ENCODE results near the gene RBM33. TPM values are rescaled to one million over a fixed set of nuclear protein-coding genes. Genes with fewer than 3 reads are reported as not detected.

Gene RBM33
- total and polyA plus RNA-seq, 5 donors = 16.6 to 39.1 (median 38.0) TPM

DNA sequence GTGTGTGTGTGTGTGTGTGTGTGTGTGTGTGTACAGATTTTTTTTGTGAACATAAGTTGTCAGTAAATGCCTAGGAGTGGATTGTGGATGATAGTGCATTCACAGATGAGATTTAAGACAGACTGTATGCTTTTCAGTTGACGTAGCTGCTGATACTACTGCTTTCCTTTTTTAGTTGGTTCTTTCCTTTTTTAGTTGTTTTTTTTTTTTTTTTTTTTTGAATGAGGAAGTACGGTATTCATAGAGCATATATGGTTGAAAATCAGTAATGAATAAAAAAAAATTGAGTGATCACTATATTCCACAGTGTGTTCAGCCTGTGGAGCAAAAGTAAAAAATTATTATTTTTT is 80.5 kb downstream of the RBM33 start:
- intact Hi-C loops (cut with DNase I) = no loop called here
- peaks cover 4% of the 10 kb centered on the region for H3K4me1 ChIP-seq (ENCODE audit: control insufficient read depth, insufficient read depth, low read length)
- H3K9me3 ChIP-seq (ENCODE audit: control insufficient read depth, low read length) = no peaks in the 10 kb centered on the region
- H3K27me3 ChIP-seq (ENCODE audit: control insufficient read depth, insufficient read depth) = no peaks in the 10 kb centered on the region
- WGBS = 73% methylated on average over 2 of the region's 2 CpGs
- no peak for DNase-seq
- no peak overlapping the region for H3K4me3 ChIP-seq (ENCODE audit: low read length)
- no peak for ATAC-seq
- no peak overlapping the region for H3K27ac ChIP-seq (ENCODE audit: low read length)

DNA sequence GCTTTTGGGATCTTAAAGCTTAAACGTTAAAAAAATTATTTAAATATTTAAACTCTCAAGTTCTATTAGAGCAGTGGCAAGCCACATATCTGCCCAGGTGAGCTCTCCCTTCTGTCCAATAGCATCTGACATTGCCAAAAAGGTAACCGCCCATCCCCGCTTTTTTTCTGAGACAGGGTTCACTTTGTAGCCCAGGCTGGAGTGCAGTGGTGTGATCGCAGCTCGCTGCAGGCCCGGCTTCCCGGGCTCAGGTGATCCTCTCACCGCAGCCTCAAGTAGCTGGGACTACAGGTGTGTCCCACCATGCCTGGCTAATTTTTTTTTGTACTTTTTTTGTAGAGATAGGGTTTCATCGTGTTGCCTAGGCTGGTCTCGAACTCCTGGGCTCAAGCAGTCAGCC is 83.2 kb downstream of the RBM33 start:
- no peaks in the 10 kb centered on the region for H3K9me3 ChIP-seq (ENCODE audit: control insufficient read depth, low read length)
- ATAC-seq = no peak
- intact Hi-C loops (cut with DNase I) = no loop called here

DNA sequence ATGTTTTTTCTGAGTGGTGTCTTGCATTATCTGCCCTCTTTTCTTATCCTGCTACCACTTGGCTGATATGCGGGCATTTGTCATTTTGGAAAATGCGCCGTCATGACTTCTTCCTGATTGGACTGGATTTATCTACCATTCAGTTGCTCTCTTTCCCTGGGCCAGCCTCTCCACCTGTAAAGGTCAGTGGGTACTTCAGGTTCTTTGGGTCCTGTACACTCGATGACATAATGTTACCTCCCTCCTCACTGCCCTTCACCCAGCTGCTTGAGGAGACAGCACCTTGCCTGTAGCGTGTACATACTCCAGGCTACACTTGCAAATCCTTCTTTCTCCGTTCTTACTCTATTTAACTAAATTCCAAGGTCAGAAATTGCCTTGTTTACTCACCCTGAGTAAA is 83.7 kb downstream of the RBM33 start:
- H3K27me3 ChIP-seq (ENCODE audit: control insufficient read depth, insufficient read depth) = no peaks in the 10 kb centered on the region
- peak in 1 of 2 donors; percentile 36 for ATAC-seq
- peaks cover 6% of the 10 kb centered on the region for H3K4me1 ChIP-seq (ENCODE audit: control insufficient read depth, insufficient read depth, low read length)
- WGBS = 73% methylated on average over 6 of the region's 6 CpGs
- H3K9me3 ChIP-seq (ENCODE audit: control insufficient read depth, low read length) = no peaks in the 10 kb centered on the region
- DNase-seq = no peak
- intact Hi-C loops (cut with DNase I) = no loop called here
- H3K27ac ChIP-seq (ENCODE audit: low read length) = no peak overlapping the region
- H3K4me3 ChIP-seq (ENCODE audit: low read length) = no peak overlapping the region

More for the DNA sequence above, 83.2 kb downstream of the RBM33 start:
- no peak for DNase-seq
- Histone ChIP-seq H3K27me3 (ENCODE audit: control insufficient read depth, insufficient read depth) (no peaks in the 10 kb centered on the region), H3K4me1 (ENCODE audit: control insufficient read depth, insufficient read depth, low read length) (peaks cover 5% of the 10 kb centered on the region), H3K27ac (ENCODE audit: low read length) (no peak overlapping the region), H3K4me3 (ENCODE audit: low read length) (no peak overlapping the region)
- 90% methylated on average over 10 of the region's 10 CpGs for WGBS

DNA sequence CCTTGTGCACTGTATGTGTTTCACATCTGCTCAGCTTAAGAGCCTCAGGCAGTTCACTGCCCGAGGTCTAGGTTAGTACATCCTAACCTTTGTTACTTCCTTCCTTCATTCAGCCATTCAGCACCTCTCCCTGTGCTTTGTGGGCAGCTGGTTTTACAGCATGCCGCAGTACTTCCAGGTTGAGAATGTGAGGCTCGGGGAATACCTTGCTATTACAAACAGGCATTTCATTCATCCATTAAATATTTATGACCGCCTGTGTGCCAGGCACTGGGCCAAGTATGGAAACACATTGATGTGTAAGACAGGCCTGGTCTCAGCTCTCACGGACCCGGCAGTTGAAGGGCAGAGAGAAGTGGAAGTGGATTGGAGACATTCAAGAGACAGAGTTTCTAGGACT is 85.4 kb downstream of the RBM33 start:
- Histone ChIP-seq H3K4me1 (ENCODE audit: control insufficient read depth, insufficient read depth, low read length) (peaks cover 8% of the 10 kb centered on the region), H3K27me3 (ENCODE audit: control insufficient read depth, insufficient read depth) (no peaks in the 10 kb centered on the region), H3K9me3 (ENCODE audit: control insufficient read depth, low read length) (no peaks in the 10 kb centered on the region), H3K27ac (ENCODE audit: low read length) (no peak overlapping the region), H3K4me3 (ENCODE audit: low read length) (no peak overlapping the region)
- no peak for ATAC-seq
- no peak for DNase-seq
- intact Hi-C loops (cut with DNase I) = loop anchor here in 2 of 4 donors (10.0 kb wide), 1 partner anchor 135 kb away; no protein-coding TSS in a partner anchor
- WGBS = 61% methylated on average over 6 of the region's 6 CpGs

DNA sequence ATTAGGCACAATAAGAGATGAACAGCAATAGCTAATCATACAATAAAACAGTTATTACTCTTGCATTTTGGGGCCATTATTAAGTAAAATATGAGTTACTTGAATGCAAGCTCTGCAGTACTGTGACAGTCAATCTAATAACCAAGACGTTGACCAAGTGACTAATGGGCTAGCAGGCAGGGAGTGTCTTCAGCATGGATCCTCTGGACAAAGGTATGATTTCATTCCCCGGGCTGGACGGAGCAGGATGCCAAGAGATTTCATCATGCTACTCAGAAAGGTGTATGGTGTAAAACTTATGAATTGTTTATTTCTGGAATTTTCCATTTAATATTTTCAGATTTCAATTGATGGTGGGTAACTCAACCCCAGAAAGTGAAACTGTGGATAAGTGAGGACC is 86.9 kb downstream of the RBM33 start:
- no peak overlapping the region for H3K4me3 ChIP-seq (ENCODE audit: low read length)
- no peak overlapping the region for H3K27ac ChIP-seq (ENCODE audit: low read length)
- WGBS = 80% methylated on average over 3 of the region's 3 CpGs
- ATAC-seq (no peak), DNase-seq (no peak)
- H3K27me3 ChIP-seq (ENCODE audit: control insufficient read depth, insufficient read depth) = no peaks in the 10 kb centered on the region
- peaks cover 8% of the 10 kb centered on the region for H3K4me1 ChIP-seq (ENCODE audit: control insufficient read depth, insufficient read depth, low read length)
- intact Hi-C loops (cut with DNase I) = loop anchor here in 2 of 4 donors (10.0 kb wide), 1 partner anchor 137 kb away; no protein-coding TSS in a partner anchor
- no peaks in the 10 kb centered on the region for H3K9me3 ChIP-seq (ENCODE audit: control insufficient read depth, low read length)

DNA sequence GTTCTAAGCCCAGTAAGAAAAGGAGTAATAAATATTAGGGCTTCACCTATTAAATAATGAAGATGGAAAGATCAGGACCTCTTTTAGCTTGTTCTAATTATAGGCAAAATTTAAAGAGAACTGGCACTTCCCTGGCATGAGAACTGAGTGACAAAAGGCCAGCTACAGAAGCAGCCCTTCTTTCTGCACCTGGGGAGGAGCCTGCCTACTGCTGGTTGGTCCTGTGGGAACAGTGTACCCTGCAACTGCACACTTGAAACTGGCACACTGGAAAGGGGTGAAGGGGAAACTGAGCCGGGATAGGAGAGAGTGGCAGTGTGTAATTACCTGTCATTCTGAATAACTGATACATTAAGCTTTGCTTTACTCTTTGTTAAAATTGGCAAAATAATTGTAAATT is 87.4 kb downstream of the RBM33 start:
- ATAC-seq = peak in 1 of 2 donors; percentile 19
- intact Hi-C loops (cut with DNase I) = loop anchor here in 2 of 4 donors (10.0 kb wide), 1 partner anchor 137 kb away; no protein-coding TSS in a partner anchor
- H3K4me3 ChIP-seq (ENCODE audit: low read length) = no peak overlapping the region
- DNase-seq = no peak
- WGBS = 94% methylated on average over 1 of the region's 1 CpG
- H3K9me3 ChIP-seq (ENCODE audit: control insufficient read depth, low read length) = no peaks in the 10 kb centered on the region
- H3K27me3 ChIP-seq (ENCODE audit: control insufficient read depth, insufficient read depth) = no peaks in the 10 kb centered on the region
- H3K27ac ChIP-seq (ENCODE audit: low read length) = no peak overlapping the region
- H3K4me1 ChIP-seq (ENCODE audit: control insufficient read depth, insufficient read depth, low read length) = peaks cover 8% of the 10 kb centered on the region

DNA sequence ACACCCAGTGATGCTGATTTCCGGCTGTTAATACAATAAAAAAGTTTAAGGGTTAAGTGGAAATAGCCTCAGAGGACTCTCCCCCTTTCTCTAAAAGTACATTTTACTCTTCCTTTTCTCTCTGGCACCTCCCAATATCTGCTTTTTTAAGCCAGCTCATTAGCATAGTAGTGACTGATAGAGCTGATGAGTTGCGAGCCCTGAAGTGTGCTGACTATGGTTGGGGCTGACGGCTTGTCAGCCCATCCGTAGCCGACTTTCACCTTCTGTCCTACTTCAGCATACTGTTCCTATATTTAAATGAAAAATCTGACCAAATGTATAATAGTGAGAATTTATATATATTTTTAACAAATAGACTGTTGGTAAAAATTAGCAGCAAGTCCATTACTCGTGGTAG is 87.8 kb downstream of the RBM33 start:
- ATAC-seq = no peak
- intact Hi-C loops (cut with DNase I) = loop anchor here in 2 of 4 donors (10.0 kb wide), 1 partner anchor 137 kb away; no protein-coding TSS in a partner anchor

DNA sequence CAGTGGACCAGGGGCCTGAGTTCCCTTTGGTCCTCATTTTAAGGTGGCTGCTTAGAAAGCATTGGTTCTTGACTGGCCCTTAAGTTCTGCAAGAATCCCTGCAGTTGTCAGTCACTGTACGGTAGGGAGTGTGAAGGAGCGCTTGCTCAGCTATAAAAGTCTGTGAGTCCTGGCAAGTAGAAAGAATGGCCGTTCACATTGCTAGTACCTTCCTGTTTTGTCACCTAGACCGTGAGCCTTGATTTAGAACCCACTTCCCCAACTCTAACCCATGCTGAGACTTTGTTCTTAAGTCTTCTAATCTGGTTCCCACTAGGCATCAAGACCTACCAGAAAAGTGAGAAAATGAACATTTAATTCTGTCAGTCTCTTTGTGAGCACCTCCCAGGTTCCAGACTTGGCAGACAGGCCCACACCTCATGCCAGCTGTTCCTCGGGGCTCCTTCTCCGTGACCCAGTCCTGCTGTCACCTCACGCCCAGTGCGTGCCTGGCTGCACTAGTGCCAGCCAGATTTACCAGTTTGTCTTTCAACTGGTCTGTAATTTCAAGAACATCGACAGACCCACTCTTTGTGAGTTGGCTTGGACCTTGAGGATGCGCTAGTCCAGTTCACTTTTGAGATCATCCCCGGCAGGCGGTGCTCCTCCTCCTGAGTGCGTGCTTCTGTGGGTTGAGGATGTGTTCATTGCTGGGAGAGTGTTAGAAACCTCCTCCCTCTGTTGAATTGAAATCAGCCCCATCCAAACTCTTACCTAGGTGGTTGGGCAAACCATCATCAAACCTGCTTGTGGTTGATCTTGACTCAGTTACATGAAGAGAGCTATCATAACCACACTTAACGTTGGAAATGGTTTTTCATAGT is 89.4 kb downstream of the RBM33 start:
- Histone ChIP-seq H3K27me3 (ENCODE audit: control insufficient read depth, insufficient read depth) (no peaks in the 10 kb centered on the region), H3K9me3 (ENCODE audit: control insufficient read depth, low read length) (no peaks in the 10 kb centered on the region), H3K4me3 (ENCODE audit: low read length) (no peak overlapping the region), H3K4me1 (ENCODE audit: control insufficient read depth, insufficient read depth, low read length) (peaks cover 4% of the 10 kb centered on the region), H3K27ac (ENCODE audit: low read length) (no peak overlapping the region)
- DNase-seq = no peak
- intact Hi-C loops (cut with DNase I) = loop anchor here in 2 of 4 donors (10.0 kb wide), 1 partner anchor 139 kb away; no protein-coding TSS in a partner anchor
- 75% methylated on average over 14 of the region's 14 CpGs for WGBS
- ATAC-seq = peak; percentile 41 to 43

More for the DNA sequence above, 87.8 kb downstream of the RBM33 start:
- peaks cover 8% of the 10 kb centered on the region for H3K4me1 ChIP-seq (ENCODE audit: control insufficient read depth, insufficient read depth, low read length)
- H3K9me3 ChIP-seq (ENCODE audit: control insufficient read depth, low read length) = no peaks in the 10 kb centered on the region
- no peak overlapping the region for H3K4me3 ChIP-seq (ENCODE audit: low read length)
- no peak for DNase-seq
- H3K27ac ChIP-seq (ENCODE audit: low read length) = no peak overlapping the region
- no peaks in the 10 kb centered on the region for H3K27me3 ChIP-seq (ENCODE audit: control insufficient read depth, insufficient read depth)
- 73% methylated on average over 6 of the region's 6 CpGs for WGBS

DNA sequence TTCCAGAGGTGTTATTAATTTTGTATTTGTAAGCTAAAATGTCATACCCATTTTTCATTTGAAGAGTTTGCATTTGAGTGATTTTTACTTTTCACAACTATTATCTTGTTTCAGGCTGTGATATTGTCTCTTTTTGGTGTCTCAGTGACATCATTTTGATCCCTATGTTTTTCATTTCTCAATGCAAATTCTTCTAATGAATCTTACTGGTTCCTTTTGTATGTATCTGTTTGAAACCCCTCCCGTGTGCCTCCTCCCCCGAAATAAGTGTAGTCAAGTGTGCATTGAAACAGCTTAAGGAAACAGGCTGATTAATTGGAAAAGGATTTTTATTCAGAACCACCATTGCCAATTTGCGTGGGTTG is 90.0 kb downstream of the RBM33 start:
- intact Hi-C loops (cut with DNase I) = loop anchor here in 2 of 4 donors (10.0 kb wide), 1 partner anchor 140 kb away; no protein-coding TSS in a partner anchor
- no peaks in the 10 kb centered on the region for H3K9me3 ChIP-seq (ENCODE audit: control insufficient read depth, low read length)
- no peaks in the 10 kb centered on the region for H3K27me3 ChIP-seq (ENCODE audit: control insufficient read depth, insufficient read depth)
- ATAC-seq (no peak), DNase-seq (no peak)
- peaks cover 4% of the 10 kb centered on the region for H3K4me1 ChIP-seq (ENCODE audit: control insufficient read depth, insufficient read depth, low read length)
- H3K27ac ChIP-seq (ENCODE audit: low read length) = no peak overlapping the region
- 78% methylated on average over 3 of the region's 3 CpGs for WGBS
- no peak overlapping the region for H3K4me3 ChIP-seq (ENCODE audit: low read length)

DNA sequence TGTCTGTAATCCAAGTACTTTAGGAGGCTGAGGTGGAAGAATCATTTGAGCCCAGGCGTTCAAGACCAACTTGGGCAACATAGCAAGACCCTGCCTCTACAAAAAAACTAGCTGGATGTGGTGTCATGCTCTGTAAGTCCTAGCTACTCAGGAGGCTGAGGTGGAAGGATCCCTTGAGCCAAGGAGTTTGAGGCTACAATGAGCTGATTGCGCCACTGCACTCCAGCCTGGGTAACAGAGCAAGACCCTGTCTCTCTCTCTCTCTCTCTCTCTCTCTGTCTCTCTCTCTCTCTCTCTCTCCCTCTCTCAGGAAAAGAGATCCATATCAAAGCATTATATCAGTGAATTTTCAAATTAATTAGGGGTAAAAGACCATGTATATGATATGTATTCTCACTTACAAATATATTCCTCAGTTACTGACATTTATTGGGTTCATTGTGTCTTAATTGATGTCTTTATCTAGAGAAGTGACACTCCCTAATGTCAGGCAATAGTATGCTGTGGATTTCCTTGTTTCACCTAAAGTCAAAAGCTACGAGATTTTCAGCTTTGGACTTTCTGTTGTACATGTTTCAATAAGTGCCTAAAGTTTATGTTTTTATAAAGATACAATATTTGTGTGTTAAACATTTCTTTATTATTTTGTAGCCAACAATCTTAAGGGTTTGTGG is 91.1 kb downstream of the RBM33 start:
- intact Hi-C loops (cut with DNase I) = loop anchor here in 2 of 4 donors (10.0 kb wide), 1 partner anchor 141 kb away; no protein-coding TSS in a partner anchor
- ATAC-seq = no peak
- H3K27me3 ChIP-seq (ENCODE audit: control insufficient read depth, insufficient read depth) = no peaks in the 10 kb centered on the region
- H3K9me3 ChIP-seq (ENCODE audit: control insufficient read depth, low read length) = no peaks in the 10 kb centered on the region
- WGBS = 90% methylated on average over 3 of the region's 3 CpGs
- DNase-seq = no peak
- H3K4me1 ChIP-seq (ENCODE audit: control insufficient read depth, insufficient read depth, low read length) = peaks cover 4% of the 10 kb centered on the region
- H3K27ac ChIP-seq (ENCODE audit: low read length) = no peak overlapping the region
- H3K4me3 ChIP-seq (ENCODE audit: low read length) = no peak overlapping the region

DNA sequence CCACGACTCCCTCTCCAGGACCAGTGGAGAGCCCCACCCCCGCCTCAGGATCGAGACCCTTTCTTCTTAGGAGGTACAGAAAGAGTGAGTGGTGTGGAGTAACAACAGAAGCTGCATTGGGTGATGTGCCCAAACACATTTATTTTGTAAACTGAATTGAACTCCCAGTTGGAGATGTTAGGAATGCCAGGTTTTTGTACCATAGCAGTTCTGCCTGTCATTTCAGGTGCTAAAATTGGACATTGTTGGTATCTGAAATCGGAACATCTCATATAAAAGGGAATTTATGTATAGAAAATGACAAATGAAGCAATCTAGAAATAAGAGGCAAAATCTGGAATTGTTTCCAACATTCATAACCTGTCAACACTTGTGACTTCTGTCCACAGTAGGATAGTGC is 93.1 kb downstream of the RBM33 start:
- intact Hi-C loops (cut with DNase I) = loop anchor here in 2 of 4 donors (10.0 kb wide), 1 partner anchor 143 kb away; no protein-coding TSS in a partner anchor
- H3K4me3 ChIP-seq (ENCODE audit: low read length) = no peak overlapping the region
- peaks cover 3% of the 10 kb centered on the region for H3K4me1 ChIP-seq (ENCODE audit: control insufficient read depth, insufficient read depth, low read length)
- H3K27me3 ChIP-seq (ENCODE audit: control insufficient read depth, insufficient read depth) = no peaks in the 10 kb centered on the region
- no peaks in the 10 kb centered on the region for H3K9me3 ChIP-seq (ENCODE audit: control insufficient read depth, low read length)
- no peak overlapping the region for H3K27ac ChIP-seq (ENCODE audit: low read length)
- WGBS = 74% methylated on average over 4 of the region's 4 CpGs
- no peak for DNase-seq
- no peak for ATAC-seq
